AG09319 (cell line): Measurements from ENCODE around the gene KLLN.
"Not testable (repeated sequence)": the region's sequence is repeated elsewhere in the genome, so short reads cannot be mapped to it uniquely, and the experiment has no call there.

Experiments
- DNase-seq: peaks from one replicate; pipeline ENCODE4 v3.0.0-alpha.2; 2010; ENCODE audit warnings: low read depth; ENCODE audit errors: extremely low read depth
- TF ChIP-seq, protein P1 (sequence below): IDR thresholded peaks from 2 replicates; pipeline ENCODE4 v1.5.1; 2011; ENCODE audit warnings: low read depth, mild to moderate bottlenecking, inconsistent platforms, low read length, moderate library complexity

Gene KLLN, protein sequence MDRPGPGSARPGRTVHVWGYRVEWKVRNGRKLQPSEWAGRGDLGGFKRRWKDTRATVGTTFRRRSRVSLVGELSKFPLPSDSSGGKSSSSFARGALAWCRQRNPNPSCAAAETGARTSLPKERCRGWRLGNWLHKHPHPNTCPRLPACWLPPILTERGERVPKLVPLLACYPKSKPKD

DNA sequence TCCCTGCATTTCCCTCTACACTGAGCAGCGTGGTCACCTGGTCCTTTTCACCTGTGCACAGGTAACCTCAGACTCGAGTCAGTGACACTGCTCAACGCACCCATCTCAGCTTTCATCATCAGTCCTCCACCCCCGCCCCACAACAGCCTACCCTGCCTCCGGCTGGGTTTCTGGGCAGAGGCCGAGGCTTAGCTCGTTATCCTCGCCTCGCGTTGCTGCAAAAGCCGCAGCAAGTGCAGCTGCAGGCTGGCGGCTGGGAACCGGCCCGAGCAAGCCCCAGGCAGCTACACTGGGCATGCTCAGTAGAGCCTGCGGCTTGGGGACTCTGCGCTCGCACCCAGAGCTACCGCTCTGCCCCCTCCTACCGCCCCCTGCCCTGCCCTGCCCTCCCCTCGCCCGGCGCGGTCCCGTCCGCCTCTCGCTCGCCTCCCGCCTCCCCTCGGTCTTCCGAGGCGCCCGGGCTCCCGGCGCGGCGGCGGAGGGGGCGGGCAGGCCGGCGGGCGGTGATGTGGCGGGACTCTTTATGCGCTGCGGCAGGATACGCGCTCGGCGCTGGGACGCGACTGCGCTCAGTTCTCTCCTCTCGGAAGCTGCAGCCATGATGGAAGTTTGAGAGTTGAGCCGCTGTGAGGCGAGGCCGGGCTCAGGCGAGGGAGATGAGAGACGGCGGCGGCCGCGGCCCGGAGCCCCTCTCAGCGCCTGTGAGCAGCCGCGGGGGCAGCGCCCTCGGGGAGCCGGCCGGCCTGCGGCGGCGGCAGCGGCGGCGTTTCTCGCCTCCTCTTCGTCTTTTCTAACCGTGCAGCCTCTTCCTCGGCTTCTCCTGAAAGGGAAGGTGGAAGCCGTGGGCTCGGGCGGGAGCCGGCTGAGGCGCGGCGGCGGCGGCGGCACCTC, at the start of gene KLLN, which contains the start of gene PTEN:
Gene KLLN (minus strand): TSS at position 481 of the 891 bp plus-strand sequence. CDS start 1,046 bp downstream, outside the sequence.
Gene PTEN (plus strand): TSS at position 573 of the 891 bp plus-strand sequence. CDS start 845 bp downstream, outside the sequence.
- peak; percentile 94 for DNase-seq
- TF ChIP-seq, protein P1, sequence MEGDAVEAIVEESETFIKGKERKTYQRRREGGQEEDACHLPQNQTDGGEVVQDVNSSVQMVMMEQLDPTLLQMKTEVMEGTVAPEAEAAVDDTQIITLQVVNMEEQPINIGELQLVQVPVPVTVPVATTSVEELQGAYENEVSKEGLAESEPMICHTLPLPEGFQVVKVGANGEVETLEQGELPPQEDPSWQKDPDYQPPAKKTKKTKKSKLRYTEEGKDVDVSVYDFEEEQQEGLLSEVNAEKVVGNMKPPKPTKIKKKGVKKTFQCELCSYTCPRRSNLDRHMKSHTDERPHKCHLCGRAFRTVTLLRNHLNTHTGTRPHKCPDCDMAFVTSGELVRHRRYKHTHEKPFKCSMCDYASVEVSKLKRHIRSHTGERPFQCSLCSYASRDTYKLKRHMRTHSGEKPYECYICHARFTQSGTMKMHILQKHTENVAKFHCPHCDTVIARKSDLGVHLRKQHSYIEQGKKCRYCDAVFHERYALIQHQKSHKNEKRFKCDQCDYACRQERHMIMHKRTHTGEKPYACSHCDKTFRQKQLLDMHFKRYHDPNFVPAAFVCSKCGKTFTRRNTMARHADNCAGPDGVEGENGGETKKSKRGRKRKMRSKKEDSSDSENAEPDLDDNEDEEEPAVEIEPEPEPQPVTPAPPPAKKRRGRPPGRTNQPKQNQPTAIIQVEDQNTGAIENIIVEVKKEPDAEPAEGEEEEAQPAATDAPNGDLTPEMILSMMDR = no peak

GRCh38 chr10:87903396-87903795, 40.1 kb upstream of the KLLN start:
- DNase-seq = not testable (repeated sequence)

- not testable (repeated sequence) for DNase-seq
Measured at GRCh38 chr10:87897957-87898356, 34.6 kb upstream of the KLLN start.

- TF ChIP-seq, protein P1 = no peak
- DNase-seq = no peak
Measured at GRCh38 chr10:87896216-87896615, 32.9 kb upstream of the KLLN start.

- TF ChIP-seq, protein P1 = no peak
- no peak for DNase-seq
Measured at GRCh38 chr10:87895430-87895829, 32.1 kb upstream of the KLLN start.

GRCh38 chr10:87887548-87888289, 24.4 kb upstream of the KLLN start:
- no peak for DNase-seq
- TF ChIP-seq, protein P1 = no peak

DNA sequence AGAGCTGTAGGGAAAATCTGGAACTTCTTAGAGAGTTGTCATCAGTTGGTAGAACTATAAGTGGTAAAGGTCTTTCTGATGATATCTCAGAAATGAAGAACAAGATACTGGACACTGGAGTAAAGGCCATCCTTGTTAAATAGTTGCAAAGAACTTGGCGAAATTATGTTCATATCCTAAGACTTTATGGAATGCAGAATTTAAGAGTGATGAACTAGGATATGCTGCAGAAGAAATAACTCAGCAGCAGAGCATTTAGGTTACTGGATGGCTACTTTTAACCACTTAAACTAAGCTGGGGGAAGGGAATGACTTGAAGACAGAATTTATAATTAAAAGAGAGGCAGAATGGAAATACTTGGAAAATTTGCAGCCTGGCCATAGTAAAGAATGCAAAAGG, 23.8 kb upstream of the KLLN start:
- DNase-seq = no peak
- TF ChIP-seq, protein P1 = no peak

DNA sequence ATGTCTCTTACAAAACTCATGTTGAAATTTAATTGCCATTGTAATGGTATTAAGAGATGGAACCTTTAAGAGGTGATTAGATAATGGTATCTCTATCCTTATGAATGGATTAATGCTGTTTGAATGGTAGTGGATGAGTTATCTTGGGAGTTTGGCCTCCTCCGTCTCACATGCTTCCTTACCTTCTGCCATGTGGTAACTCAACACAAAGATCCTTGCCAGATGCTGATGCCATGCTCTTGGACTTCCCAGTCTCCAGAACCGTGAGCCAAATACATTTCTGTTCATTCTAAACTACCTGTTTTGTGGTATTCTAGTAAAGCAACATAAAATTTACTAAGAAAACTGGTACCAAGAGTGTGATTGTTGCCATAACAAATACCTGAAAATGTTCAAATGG, 23.3 kb upstream of the KLLN start:
- no peak for DNase-seq
- TF ChIP-seq, protein P1 = no peak
